Measurements from ENCODE around the gene LPIN1. TPM values are rescaled to one million over a fixed set of nuclear protein-coding genes. Genes with fewer than 3 reads are reported as not detected.
A peak's percentile ranks its signal among the peaks of the same experiment; 100 is the strongest.

Gene LPIN1
- polyA plus RNA-seq (2012; ENCODE audit: insufficient read length, low read depth) = 22.1 TPM

GRCh38 chr2:11746376-11746806 lies at the start of gene LPIN1:
Gene LPIN1 (plus strand): TSS chr2:11746632. CDS start chr2:11765542, 18,910 bp downstream.
- TF ChIP-seq SIN3A (IDR thresholded peaks at IDR 0.05; ENCODE audit: borderline replicate concordance, insufficient read depth, low read length) (peak; percentile 98), REST (IDR thresholded peaks at IDR 0.05; ENCODE audit: insufficient read depth in 1 of 2, low read depth in 2 of 2, low read length in 2 of 2) (peak in 1 of 2 experiments; percentile 65; a peak in 2 of 4 replicates), POLR2AphosphoS5 (IDR thresholded peaks at IDR 0.05; ENCODE audit: low read depth, low read length) (peak; percentile 76), TAF1 (IDR thresholded peaks at IDR 0.05; ENCODE audit: borderline replicate concordance, insufficient read depth, low read length) (peak; percentile 64; the same call in 1 of the 2 replicates), FOXP2 (optimal IDR thresholded peaks at IDR 0.05; ENCODE audit: borderline replicate concordance, extremely low read depth, extremely low read length, insufficient read depth) (no peak)

- TF ChIP-seq SIN3A (IDR thresholded peaks at IDR 0.05; ENCODE audit: borderline replicate concordance, insufficient read depth, low read length) (no peak), TAF1 (IDR thresholded peaks at IDR 0.05; ENCODE audit: borderline replicate concordance, insufficient read depth, low read length) (no peak), REST (IDR thresholded peaks at IDR 0.05; ENCODE audit: insufficient read depth in 1 of 2, low read depth in 2 of 2, low read length in 2 of 2) (no peak), POLR2AphosphoS5 (IDR thresholded peaks at IDR 0.05; ENCODE audit: low read depth, low read length) (no peak), FOXP2 (optimal IDR thresholded peaks at IDR 0.05; ENCODE audit: borderline replicate concordance, extremely low read depth, extremely low read length, insufficient read depth) (no peak)
Measured at GRCh38 chr2:11696736-11697102, 49.7 kb upstream of the LPIN1 start.

GRCh38 chr2:11697103-11697871 lies 49.1 kb upstream of the LPIN1 start:
- no peak for TF ChIP-seq FOXP2 (optimal IDR thresholded peaks at IDR 0.05; ENCODE audit: borderline replicate concordance, extremely low read depth, extremely low read length, insufficient read depth)
- no peak for TF ChIP-seq REST (IDR thresholded peaks at IDR 0.05; ENCODE audit: insufficient read depth in 1 of 2, low read depth in 2 of 2, low read length in 2 of 2)
- no peak for TF ChIP-seq POLR2AphosphoS5 (IDR thresholded peaks at IDR 0.05; ENCODE audit: low read depth, low read length)
- TF ChIP-seq TAF1 (IDR thresholded peaks at IDR 0.05; ENCODE audit: borderline replicate concordance, insufficient read depth, low read length) = no peak
- no peak for TF ChIP-seq SIN3A (IDR thresholded peaks at IDR 0.05; ENCODE audit: borderline replicate concordance, insufficient read depth, low read length)

- TF ChIP-seq POLR2AphosphoS5 (IDR thresholded peaks at IDR 0.05; ENCODE audit: low read depth, low read length) (no peak), TAF1 (IDR thresholded peaks at IDR 0.05; ENCODE audit: borderline replicate concordance, insufficient read depth, low read length) (no peak), FOXP2 (optimal IDR thresholded peaks at IDR 0.05; ENCODE audit: borderline replicate concordance, extremely low read depth, extremely low read length, insufficient read depth) (no peak), REST (IDR thresholded peaks at IDR 0.05; ENCODE audit: insufficient read depth in 1 of 2, low read depth in 2 of 2, low read length in 2 of 2) (no peak), SIN3A (IDR thresholded peaks at IDR 0.05; ENCODE audit: borderline replicate concordance, insufficient read depth, low read length) (no peak)
Measured at GRCh38 chr2:11698009-11698922, 48.2 kb upstream of the LPIN1 start.
